SK-N-SH treated with all-trans-retinoic acid at 6 μM for 48 hours (cell line): Measurements from ENCODE around the gene PPP6R2.

Experiments
- ATAC-seq: fragments of 200-7000 bp; cut with Tn5 transposase; 3 replicates; pipeline ENCODE4 v1.9.1; 2020; ENCODE audit warnings: mild to moderate bottlenecking, moderate library complexity
- ARNTL ChIP-seq: fragments of 450-650 bp; formaldehyde crosslinking; IDR thresholded peaks from 2 replicates; pipeline ENCODE4 v1.5.0; 2020; ENCODE audit warnings: low read depth, mild to moderate bottlenecking, moderate library complexity, borderline replicate concordance
- BACH2 ChIP-seq: fragments of 250-450 bp; sonication (Bioruptor Pico); IDR thresholded peaks from 2 replicates; pipeline ENCODE4 v1.9.0; 2021; ENCODE audit warnings: mild to moderate bottlenecking, borderline replicate concordance
- CREB5 ChIP-seq: fragments of 250-450 bp; sonication (Bioruptor Pico); IDR thresholded peaks from 2 replicates; pipeline ENCODE4 v1.5.1; 2020; ENCODE audit warnings: low read depth, mild to moderate bottlenecking, moderate library complexity
- CSDC2 ChIP-seq: fragments of 250-450 bp; sonication (Bioruptor Pico); IDR thresholded peaks from 2 replicates; pipeline ENCODE4 v1.5.0; 2020; ENCODE audit warnings: mild to moderate bottlenecking, moderate library complexity
- CSRNP3 ChIP-seq: fragments of 250-450 bp; sonication (Bioruptor Pico); IDR thresholded peaks from 2 replicates; pipeline ENCODE4 v1.5.1; 2021; ENCODE audit warnings: mild to moderate bottlenecking, moderate library complexity
- ESRRG ChIP-seq: fragments of 250-450 bp; sonication (Bioruptor Pico); IDR thresholded peaks from 2 replicates; pipeline ENCODE4 v1.6.1; 2021; ENCODE audit warnings: mild to moderate bottlenecking
- GLIS3 ChIP-seq: fragments of 250-450 bp; sonication (Bioruptor Pico); IDR thresholded peaks from 2 replicates; pipeline ENCODE4 v1.5.0; 2020; ENCODE audit warnings: mild to moderate bottlenecking, moderate library complexity
- ISL1 ChIP-seq: fragments of 250-450 bp; sonication (Bioruptor Pico); IDR thresholded peaks from 2 replicates; pipeline ENCODE4 v2.1.2; 2022; ENCODE audit warnings: mild to moderate bottlenecking, moderate library complexity
- OSR1 ChIP-seq: fragments of 250-450 bp; sonication (Bioruptor Pico); IDR thresholded peaks from 2 replicates; pipeline ENCODE4 v1.8.0; 2022; ENCODE audit warnings: moderate library complexity, mild to moderate bottlenecking, inconsistent platforms
- POU6F1 ChIP-seq: fragments of 250-450 bp; sonication (Bioruptor Pico); IDR thresholded peaks from 2 replicates; pipeline ENCODE4 v1.8.0; 2021; ENCODE audit warnings: low read depth, mild to moderate bottlenecking, moderate library complexity, borderline replicate concordance
- PPARA ChIP-seq: fragments of 250-450 bp; sonication (Bioruptor Pico); IDR thresholded peaks from 2 replicates; pipeline ENCODE4 v1.5.0; 2020; ENCODE audit warnings: mild to moderate bottlenecking, borderline replicate concordance
- RARB ChIP-seq: fragments of 250-450 bp; sonication (Bioruptor Pico); IDR thresholded peaks from 2 replicates; pipeline ENCODE4 v1.8.0; 2021; ENCODE audit warnings: mild to moderate bottlenecking, moderate library complexity
- SNAI2 ChIP-seq: fragments of 250-450 bp; sonication (Bioruptor Pico); IDR thresholded peaks from 2 replicates; pipeline ENCODE4 v1.5.0; 2020; ENCODE audit warnings: mild to moderate bottlenecking, moderate library complexity
- TCF4 ChIP-seq: fragments of 250-450 bp; sonication (Bioruptor Pico); IDR thresholded peaks from 2 replicates; pipeline ENCODE4 v1.8.0; 2021; ENCODE audit warnings: mild to moderate bottlenecking, moderate library complexity, borderline replicate concordance
- TOX ChIP-seq: fragments of 250-450 bp; sonication (Bioruptor Pico); IDR thresholded peaks from 2 replicates; pipeline ENCODE4 v1.8.0; 2021; ENCODE audit warnings: mild to moderate bottlenecking, moderate library complexity, borderline replicate concordance
- TSHZ2 ChIP-seq: fragments of 250-450 bp; sonication (Bioruptor Pico); IDR thresholded peaks from 2 replicates; pipeline ENCODE4 v1.5.0; 2020; ENCODE audit warnings: mild to moderate bottlenecking, moderate library complexity
- ZC3H10 ChIP-seq: fragments of 250-450 bp; sonication (Bioruptor Pico); IDR thresholded peaks from 2 replicates; pipeline ENCODE4 v1.5.1; 2021; ENCODE audit warnings: mild to moderate bottlenecking, moderate library complexity
- ZFP3 ChIP-seq: fragments of 250-450 bp; sonication (Bioruptor Pico); IDR thresholded peaks from 2 replicates; pipeline ENCODE4 v1.5.0; 2020; ENCODE audit warnings: mild to moderate bottlenecking, moderate library complexity
- ZFP30 ChIP-seq: fragments of 450-650 bp; formaldehyde crosslinking; IDR thresholded peaks from 2 replicates; pipeline ENCODE4 v1.5.0; 2022; ENCODE audit warnings: mild to moderate bottlenecking, moderate library complexity
- ZNF565 ChIP-seq: fragments of 450-650 bp; formaldehyde crosslinking; conservative IDR thresholded peaks from 2 replicates; pipeline ENCODE4 v1.5.0; 2020; ENCODE audit warnings: low read depth, mild to moderate bottlenecking, moderate library complexity
- ZNF70 ChIP-seq: fragments of 450-650 bp; formaldehyde crosslinking; IDR thresholded peaks from 2 replicates; pipeline ENCODE4 v1.5.0; 2020; ENCODE audit warnings: mild to moderate bottlenecking, moderate library complexity
- ZNF8 ChIP-seq: fragments of 450-650 bp; formaldehyde crosslinking; IDR thresholded peaks from 2 replicates; pipeline ENCODE4 v1.5.0; 2020; ENCODE audit warnings: mild to moderate bottlenecking, moderate library complexity

The PPP6R2 gene

GRCh38 chr22:50483977-50484853 is 141.1 kb downstream of the PPP6R2 start:
- TF ChIP-seq CSDC2 (CRISPR knock-in tag) (no peak), PPARA (CRISPR knock-in tag) (no peak), ZFP30 (no peak), POU6F1 (CRISPR knock-in tag) (no peak), OSR1 (CRISPR knock-in tag) (no peak), TCF4 (CRISPR knock-in tag) (no peak), TSHZ2 (CRISPR knock-in tag) (no peak), TOX (CRISPR knock-in tag) (no peak), ZFP3 (CRISPR knock-in tag) (no peak), ZC3H10 (CRISPR knock-in tag) (no peak), RARB (CRISPR knock-in tag) (no peak), CSRNP3 (CRISPR knock-in tag) (no peak), BACH2 (CRISPR knock-in tag) (no peak), ZNF70 (no peak), ZNF565 (CRISPR knock-in tag) (no peak), SNAI2 (CRISPR knock-in tag) (no peak), ISL1 (no peak), ARNTL (CRISPR knock-in tag) (no peak)
- ATAC-seq, result no peak

- TF ChIP-seq ZNF565 (CRISPR knock-in tag) (no peak), PPARA (CRISPR knock-in tag) (no peak), SNAI2 (CRISPR knock-in tag) (no peak), ESRRG (CRISPR knock-in tag) (no peak), ZNF8 (CRISPR knock-in tag) (no peak), GLIS3 (CRISPR knock-in tag) (no peak), TSHZ2 (CRISPR knock-in tag) (no peak), OSR1 (CRISPR knock-in tag) (no peak), TOX (CRISPR knock-in tag) (no peak), RARB (CRISPR knock-in tag) (no peak), CSDC2 (CRISPR knock-in tag) (no peak), TCF4 (CRISPR knock-in tag) (no peak), ZNF70 (no peak), POU6F1 (CRISPR knock-in tag) (no peak), ZFP3 (CRISPR knock-in tag) (no peak), CSRNP3 (CRISPR knock-in tag) (no peak), ZC3H10 (CRISPR knock-in tag) (no peak), ARNTL (CRISPR knock-in tag) (no peak), CREB5 (no peak)
- ATAC-seq, result no peak
Observed at GRCh38 chr22:50485221-50486131, 142.3 kb downstream of the PPP6R2 start.
